BJ (cell line): ENCODE results near the gene CSF3. TPM values are rescaled to one million over a fixed set of nuclear protein-coding genes. Genes with fewer than 3 reads are reported as not detected.
"Not testable (repeated sequence)": the region's sequence is repeated elsewhere in the genome, so short reads cannot be mapped to it uniquely, and the experiment has no call there.

Experiments
- CTCF ChIA-PET: fragments of 350-600 bp; formaldehyde crosslinking; extraction: SDS; loops from one replicate; lab custom pipeline; 2021; ENCODE audit warnings: antibody characterized with exemption, inconsistent platforms; lab: Yijun Ruan, JAX
- POLR2A ChIA-PET: fragments of 300-600 bp; sonication (Branson Sonifier 250); formaldehyde crosslinking; extraction: SDS; loops from one replicate; lab custom pipeline; 2021; ENCODE audit warnings: antibody characterized with exemption; lab: Charles Lee
- DNase-seq: peaks from one replicate; pipeline ENCODE4 v3.0.0-alpha.2; 2011; ENCODE audit warnings: low read depth
- H3K27me3 ChIP-seq: 2 replicates; pipeline ENCODE4 v1.6.0; 2011; ENCODE audit warnings: low read length; ENCODE audit not compliant: control insufficient read depth, insufficient read depth
- H3K36me3 ChIP-seq: 2 replicates; pipeline ENCODE4 v1.5.1; 2011; ENCODE audit warnings: low read length; ENCODE audit not compliant: control insufficient read depth, insufficient read depth
- H3K4me3 ChIP-seq: 2 replicates; pipeline ENCODE4 v1.5.1; 2011; ENCODE audit warnings: low read depth, mild to moderate bottlenecking, control low read depth, low read length
- polyA plus RNA-seq: library from polyadenylated mRNA; depleted of rRNA; stranded (reverse); fragments of >200 nt; gene quantifications from 2 replicates; pipeline ENCODE4 v1.2.3, GENCODE V29; 2011
- TF ChIP-seq, protein P1 (sequence below): IDR thresholded peaks from 2 replicates; pipeline ENCODE4 v1.5.1; 2011; ENCODE audit warnings: low read depth, mild to moderate bottlenecking, control low read depth, inconsistent platforms, low read length, moderate library complexity; ENCODE audit not compliant: insufficient read depth

Gene CSF3
- polyA plus RNA-seq, 1 experiment: not detected

DNA sequence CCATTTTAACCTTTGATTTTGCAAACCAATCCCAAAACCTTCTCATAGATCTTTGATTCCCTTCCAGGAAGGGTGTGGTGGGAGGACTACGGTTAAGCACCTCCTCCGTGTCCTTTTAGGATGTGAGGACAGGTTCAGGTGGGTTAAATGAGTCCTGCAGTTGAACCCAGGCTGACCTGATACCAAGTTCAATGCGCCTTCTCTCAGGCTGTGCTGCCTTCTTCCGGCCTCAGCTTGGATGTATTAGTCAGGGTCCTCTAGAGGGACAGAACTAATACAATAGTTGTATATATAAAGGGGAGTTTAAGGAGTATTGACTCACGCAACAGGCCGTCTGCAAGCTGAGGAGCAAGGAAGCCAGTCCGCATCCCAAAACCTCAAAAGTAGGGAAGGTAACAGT is 10.5 kb upstream of the CSF3 start:
- Histone ChIP-seq H3K36me3 (no peaks in the 10 kb centered on the region), H3K4me3 (no peak overlapping the region), H3K27me3 (no peaks in the 10 kb centered on the region)
- no peak for DNase-seq
- ChIA-PET CTCF (interaction anchor here (0.8 to 2.3 kb wide), 2 partner anchors 23 to 82 kb away, joined by 3 to 7 read pairs; no protein-coding TSS in a partner anchor), POLR2A (no interaction called here)
- TF ChIP-seq, protein P1, sequence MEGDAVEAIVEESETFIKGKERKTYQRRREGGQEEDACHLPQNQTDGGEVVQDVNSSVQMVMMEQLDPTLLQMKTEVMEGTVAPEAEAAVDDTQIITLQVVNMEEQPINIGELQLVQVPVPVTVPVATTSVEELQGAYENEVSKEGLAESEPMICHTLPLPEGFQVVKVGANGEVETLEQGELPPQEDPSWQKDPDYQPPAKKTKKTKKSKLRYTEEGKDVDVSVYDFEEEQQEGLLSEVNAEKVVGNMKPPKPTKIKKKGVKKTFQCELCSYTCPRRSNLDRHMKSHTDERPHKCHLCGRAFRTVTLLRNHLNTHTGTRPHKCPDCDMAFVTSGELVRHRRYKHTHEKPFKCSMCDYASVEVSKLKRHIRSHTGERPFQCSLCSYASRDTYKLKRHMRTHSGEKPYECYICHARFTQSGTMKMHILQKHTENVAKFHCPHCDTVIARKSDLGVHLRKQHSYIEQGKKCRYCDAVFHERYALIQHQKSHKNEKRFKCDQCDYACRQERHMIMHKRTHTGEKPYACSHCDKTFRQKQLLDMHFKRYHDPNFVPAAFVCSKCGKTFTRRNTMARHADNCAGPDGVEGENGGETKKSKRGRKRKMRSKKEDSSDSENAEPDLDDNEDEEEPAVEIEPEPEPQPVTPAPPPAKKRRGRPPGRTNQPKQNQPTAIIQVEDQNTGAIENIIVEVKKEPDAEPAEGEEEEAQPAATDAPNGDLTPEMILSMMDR: no peak

DNA sequence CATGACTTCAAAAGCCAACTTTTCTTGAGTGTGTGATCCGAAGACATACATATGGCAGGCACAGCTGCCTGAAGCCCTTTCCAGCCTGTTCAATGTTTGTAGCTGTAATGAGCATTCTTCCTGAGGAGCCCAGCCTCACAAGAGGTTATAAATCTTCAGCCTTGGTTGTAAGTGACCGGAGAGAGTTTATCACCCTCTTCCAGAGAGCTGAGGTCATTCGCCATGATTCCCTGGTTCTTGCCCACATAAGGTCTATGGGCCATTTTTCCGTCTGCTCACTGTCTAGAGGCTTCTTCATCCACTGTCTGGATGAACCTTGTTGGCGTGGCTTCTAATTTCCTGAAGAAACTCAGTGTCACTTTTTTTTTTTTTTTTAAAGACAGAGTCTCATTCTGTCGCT is 9.7 kb upstream of the CSF3 start:
- TF ChIP-seq, protein P1: no peak
- no peaks in the 10 kb centered on the region for H3K27me3 ChIP-seq
- no peak for DNase-seq
- H3K4me3 ChIP-seq: no peak overlapping the region
- POLR2A ChIA-PET: no interaction called here
- H3K36me3 ChIP-seq: no peaks in the 10 kb centered on the region
- CTCF ChIA-PET: interaction anchor here (0.5 to 2.3 kb wide), 3 partner anchors 22 to 410 kb away, joined by 3 to 7 read pairs (median 4); no protein-coding TSS in a partner anchor

DNA sequence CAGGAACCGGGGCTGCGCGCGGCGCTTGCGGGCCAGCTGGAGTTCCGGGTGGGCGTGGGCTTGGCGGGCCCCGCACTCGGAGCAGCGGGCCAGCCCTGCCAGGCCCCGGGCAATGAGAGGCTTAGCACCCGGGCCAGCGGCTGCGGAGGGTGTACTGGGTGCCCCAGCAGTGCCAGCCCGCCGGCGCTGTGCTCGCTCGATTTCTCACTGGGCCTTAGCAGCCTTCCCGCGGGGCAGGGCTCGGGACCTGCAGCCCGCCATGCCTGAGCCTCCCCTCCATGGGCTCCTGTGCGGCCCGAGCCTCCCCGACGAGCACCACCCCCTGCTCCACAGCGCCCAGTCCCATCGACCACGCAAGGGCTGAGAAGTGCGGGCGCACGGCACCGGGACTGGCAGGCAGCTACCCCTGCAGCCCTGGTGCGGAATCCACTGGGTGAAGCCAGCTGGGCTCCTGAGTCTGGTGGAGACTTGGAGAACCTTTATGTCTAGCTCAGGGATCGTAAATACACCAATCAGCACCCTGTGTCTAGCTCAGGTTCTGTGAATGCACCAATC is 4.2 kb upstream of the CSF3 start:
- H3K4me3 ChIP-seq, H3K27me3 ChIP-seq, H3K36me3 ChIP-seq, DNase-seq, POLR2A ChIA-PET: not testable (repeated sequence)
- CTCF ChIA-PET: interaction anchor here (1.1 to 5.1 kb wide), 2 partner anchors 11 to 16 kb away, joined by 3 to 31 read pairs; no protein-coding TSS in a partner anchor

DNA sequence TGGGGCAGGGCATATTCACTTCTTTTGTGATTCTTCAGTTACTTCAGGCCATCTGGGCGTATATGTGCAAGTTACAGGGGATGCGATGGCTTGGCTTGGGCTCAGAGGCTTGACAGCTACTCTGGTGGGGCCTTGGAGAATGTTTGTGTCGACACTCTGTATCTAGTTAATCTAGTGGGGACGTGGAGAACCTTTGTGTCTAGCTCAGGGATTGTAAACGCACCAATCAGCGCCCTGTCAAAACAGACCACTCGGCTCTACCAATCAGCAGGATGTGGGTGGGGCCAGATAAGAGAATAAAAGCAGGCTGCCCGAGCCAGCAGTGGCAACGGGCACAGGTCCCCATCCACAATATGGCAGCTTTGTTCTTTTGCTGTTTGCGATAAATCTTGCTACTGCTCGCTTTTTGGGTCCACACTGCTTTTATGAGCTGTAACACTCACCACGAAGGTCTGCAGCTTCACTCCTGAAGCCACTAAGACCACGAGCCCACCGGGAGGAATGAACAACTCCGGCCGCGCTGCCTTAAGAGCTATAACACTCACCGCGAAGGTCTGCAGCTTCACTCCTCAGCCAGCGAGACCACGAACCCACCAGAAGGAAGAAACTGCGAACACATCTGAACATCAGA is 3.1 kb upstream of the CSF3 start:
- H3K27me3 ChIP-seq, H3K36me3 ChIP-seq, POLR2A ChIA-PET, DNase-seq, H3K4me3 ChIP-seq: not testable (repeated sequence)
- CTCF ChIA-PET: interaction anchor here (1.3 to 8.0 kb wide), 7 partner anchors 10 to 179 kb away, joined by 3 to 133 read pairs (median 10); no protein-coding TSS in a partner anchor

DNA sequence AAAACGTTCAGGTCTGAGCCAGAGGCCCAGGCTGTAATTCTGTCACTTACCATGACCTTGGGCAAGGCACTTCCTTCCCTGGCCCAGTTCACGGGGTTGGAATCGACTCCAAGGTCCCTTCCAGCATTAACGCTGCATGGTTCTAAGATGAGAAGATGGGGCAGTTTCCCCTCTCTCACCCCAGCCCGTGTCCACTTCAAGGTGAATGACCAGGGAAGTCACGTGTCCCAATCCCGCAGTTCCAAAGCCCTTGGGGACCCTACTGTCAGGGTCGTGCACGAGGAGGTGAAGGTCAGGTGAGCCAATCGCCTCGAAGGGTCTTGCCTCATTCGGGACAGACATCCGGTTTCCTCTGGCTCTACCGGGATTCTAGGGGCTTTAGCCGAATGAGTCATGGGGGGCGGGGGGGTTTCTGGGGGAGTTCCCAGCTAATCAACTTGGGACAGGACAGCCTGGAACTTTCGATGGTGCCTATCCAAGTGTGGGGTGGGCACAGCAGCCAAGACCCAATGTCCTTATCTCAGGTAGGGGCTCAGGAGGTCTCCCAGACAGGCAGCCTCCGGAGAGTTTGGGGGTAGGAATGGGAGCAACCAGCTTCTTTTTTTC is 762 bp upstream of the CSF3 start:
- Histone ChIP-seq H3K27me3 (no peaks in the 10 kb centered on the region), H3K36me3 (no peaks in the 10 kb centered on the region), H3K4me3 (no peak overlapping the region)
- TF ChIP-seq, protein P1: no peak
- no peak for DNase-seq
- POLR2A ChIA-PET: no interaction called here
- CTCF ChIA-PET: interaction anchor here (0.6 to 8.0 kb wide), 18 partner anchors 7 to 270 kb away, joined by 3 to 133 read pairs (median 6); no protein-coding TSS in a partner anchor
